NB4 (cell line): Measurements from ENCODE around the gene PDIA5.

Experiments used
- POLR2A ChIP-seq: IDR thresholded peaks from 2 replicates; pipeline ENCODE4 v1.6.1; 2011; ENCODE audit warnings: mild to moderate bottlenecking; ENCODE audit not compliant: insufficient read length; ENCODE audit errors: extremely low read depth
- TF ChIP-seq, protein P1 (sequence below): IDR thresholded peaks from one replicate; pipeline ENCODE4 v1.5.1; 2012; ENCODE audit warnings: low read depth, low read length

DNA sequence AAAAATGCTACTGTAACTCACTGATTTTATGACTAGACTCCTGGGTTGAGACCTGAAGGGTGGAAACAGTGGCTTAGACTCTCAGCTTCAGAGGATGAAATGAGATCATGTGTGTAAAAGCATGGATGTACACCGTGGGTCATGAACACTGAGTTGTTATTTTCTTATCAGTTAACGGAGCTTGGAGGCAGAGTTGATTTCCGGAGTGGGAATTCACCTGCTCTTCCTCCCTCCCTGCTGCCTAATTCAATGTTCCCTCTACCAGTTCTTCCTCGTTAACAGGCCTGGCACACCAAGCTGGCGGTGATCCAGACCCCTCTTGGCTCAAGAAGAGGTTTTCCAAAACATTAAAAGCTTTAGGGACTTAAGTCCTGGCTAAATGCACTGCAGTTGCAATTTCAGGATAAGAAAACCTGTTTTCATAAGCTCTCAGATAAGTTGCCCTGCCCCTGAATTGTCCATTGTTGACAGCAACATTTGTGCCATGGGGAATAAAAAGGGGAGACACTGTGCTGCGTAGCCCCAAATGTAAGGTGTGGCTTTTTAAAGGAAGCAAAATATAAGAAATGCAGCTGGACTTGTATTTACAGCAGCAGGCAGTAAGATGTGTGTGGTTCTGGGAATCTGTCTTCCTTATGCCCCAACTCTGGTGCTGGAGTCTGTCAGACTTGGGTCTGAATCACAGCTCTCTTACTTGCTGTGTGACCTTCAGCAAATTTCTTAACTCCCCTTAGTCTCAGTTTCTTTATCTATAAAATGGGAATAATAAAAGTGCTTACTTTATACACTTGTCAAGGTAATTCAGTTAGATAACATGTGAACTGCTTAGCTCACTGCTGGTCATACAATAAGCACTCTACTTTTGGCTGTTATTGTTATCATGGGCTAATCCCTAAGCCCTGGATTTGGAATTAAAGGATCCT, 9.9 kb downstream of the PDIA5 start:
- TF ChIP-seq POLR2A: no peak
- TF ChIP-seq, protein P1, sequence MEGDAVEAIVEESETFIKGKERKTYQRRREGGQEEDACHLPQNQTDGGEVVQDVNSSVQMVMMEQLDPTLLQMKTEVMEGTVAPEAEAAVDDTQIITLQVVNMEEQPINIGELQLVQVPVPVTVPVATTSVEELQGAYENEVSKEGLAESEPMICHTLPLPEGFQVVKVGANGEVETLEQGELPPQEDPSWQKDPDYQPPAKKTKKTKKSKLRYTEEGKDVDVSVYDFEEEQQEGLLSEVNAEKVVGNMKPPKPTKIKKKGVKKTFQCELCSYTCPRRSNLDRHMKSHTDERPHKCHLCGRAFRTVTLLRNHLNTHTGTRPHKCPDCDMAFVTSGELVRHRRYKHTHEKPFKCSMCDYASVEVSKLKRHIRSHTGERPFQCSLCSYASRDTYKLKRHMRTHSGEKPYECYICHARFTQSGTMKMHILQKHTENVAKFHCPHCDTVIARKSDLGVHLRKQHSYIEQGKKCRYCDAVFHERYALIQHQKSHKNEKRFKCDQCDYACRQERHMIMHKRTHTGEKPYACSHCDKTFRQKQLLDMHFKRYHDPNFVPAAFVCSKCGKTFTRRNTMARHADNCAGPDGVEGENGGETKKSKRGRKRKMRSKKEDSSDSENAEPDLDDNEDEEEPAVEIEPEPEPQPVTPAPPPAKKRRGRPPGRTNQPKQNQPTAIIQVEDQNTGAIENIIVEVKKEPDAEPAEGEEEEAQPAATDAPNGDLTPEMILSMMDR: no peak
